Measurements from ENCODE around the gene AP4S1. TPM values are rescaled to one million over a fixed set of nuclear protein-coding genes. Genes with fewer than 3 reads are reported as not detected.
A peak's percentile ranks its signal among the peaks of the same experiment; 100 is the strongest.

AP4S1 gene
- total RNA-seq, 2 donors from 2014 or later = 7.6 to 11.1 TPM

DNA sequence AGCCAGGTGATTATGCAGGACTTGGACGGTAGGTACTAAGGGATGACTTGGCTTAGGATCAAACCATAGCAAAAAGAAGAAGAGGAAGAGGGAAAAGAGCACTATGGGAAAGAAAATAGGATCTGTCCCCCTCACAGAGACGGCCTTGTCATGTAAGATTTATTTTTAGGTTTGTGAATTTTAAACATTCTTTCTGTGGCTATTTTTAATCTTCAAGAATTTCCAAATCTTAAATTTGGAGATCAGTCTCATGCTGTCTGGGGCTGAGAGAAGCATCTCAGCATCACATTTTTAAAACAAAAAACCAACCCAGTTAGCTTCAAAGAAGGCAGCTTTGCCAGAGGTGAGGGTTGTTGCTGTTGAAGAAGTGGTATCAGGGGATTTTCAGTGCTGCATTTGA is 53.3 kb downstream of the AP4S1 start:
- Histone ChIP-seq H3K27ac (ENCODE audit: low read depth, low read length) (no peak overlapping the region), H3K36me3 (ENCODE audit: control insufficient read depth, insufficient read depth, low read length) (no peaks in the 10 kb centered on the region), H3K4me3 (ENCODE audit: low read length) (no peak overlapping the region), H3K4me1 (ENCODE audit: control insufficient read depth, insufficient read depth, low read length) (peaks cover 2% of the 10 kb centered on the region), H3K9me3 (ENCODE audit: control insufficient read depth, low read length) (peaks cover 5% of the 10 kb centered on the region), H3K9ac (ENCODE audit: extremely low read depth, low read length, poor library complexity, severe bottlenecking) (no peak overlapping the region), H3K27me3 (ENCODE audit: control insufficient read depth, insufficient read depth, low read length, poor library complexity, severe bottlenecking) (no peaks in the 10 kb centered on the region)
- Mint-ChIP-seq H3K4me1 (peaks cover 7% of the 10 kb centered on the region), H3K4me3 (no peak overlapping the region), H3K27ac (no peak overlapping the region), H3K9me3 (no peaks in the 10 kb centered on the region), H3K36me3 (ENCODE audit: low read depth) (peaks cover 20% of the 10 kb centered on the region), H3K27me3 (ENCODE audit: insufficient read depth) (no peaks in the 10 kb centered on the region)
- TF ChIP-seq, protein P1, sequence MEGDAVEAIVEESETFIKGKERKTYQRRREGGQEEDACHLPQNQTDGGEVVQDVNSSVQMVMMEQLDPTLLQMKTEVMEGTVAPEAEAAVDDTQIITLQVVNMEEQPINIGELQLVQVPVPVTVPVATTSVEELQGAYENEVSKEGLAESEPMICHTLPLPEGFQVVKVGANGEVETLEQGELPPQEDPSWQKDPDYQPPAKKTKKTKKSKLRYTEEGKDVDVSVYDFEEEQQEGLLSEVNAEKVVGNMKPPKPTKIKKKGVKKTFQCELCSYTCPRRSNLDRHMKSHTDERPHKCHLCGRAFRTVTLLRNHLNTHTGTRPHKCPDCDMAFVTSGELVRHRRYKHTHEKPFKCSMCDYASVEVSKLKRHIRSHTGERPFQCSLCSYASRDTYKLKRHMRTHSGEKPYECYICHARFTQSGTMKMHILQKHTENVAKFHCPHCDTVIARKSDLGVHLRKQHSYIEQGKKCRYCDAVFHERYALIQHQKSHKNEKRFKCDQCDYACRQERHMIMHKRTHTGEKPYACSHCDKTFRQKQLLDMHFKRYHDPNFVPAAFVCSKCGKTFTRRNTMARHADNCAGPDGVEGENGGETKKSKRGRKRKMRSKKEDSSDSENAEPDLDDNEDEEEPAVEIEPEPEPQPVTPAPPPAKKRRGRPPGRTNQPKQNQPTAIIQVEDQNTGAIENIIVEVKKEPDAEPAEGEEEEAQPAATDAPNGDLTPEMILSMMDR (conservative IDR thresholded peaks at IDR 0.05) = no peak
- peak; percentile 2 for DNase-seq
- 90 to 92% methylated on average over 1 of the region's 2 CpGs for WGBS, 2 experiments (ENCODE audit: insufficient coverage in 1 of 2, insufficient read length in 1 of 2)

DNA sequence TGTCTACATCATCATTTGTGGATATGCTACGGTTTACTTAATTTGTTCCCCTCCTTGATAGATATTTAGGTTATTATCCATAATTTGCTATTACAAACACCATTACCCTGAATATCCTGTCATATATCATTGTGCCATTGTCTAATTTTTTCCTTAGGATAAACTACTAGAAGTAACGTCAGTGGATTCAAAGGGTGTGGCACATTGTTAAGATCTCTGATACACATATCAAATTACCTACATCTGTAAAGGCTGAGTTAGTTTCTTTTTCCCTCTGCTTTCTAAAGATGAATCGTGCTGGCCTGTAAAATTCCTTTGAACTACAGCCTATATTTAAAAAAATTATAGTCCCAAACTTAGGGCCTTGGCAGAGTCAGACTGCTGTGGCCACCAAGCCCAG is 54.6 kb downstream of the AP4S1 start:
- TF ChIP-seq, protein P1 (conservative IDR thresholded peaks at IDR 0.05) = no peak
- H3K9me3 ChIP-seq (ENCODE audit: control insufficient read depth, low read length) = peaks cover 3% of the 10 kb centered on the region
- H3K27me3 Mint-ChIP-seq (ENCODE audit: insufficient read depth) = no peaks in the 10 kb centered on the region
- H3K4me1 ChIP-seq (ENCODE audit: control insufficient read depth, insufficient read depth, low read length) = peaks cover 11% of the 10 kb centered on the region
- H3K4me1 Mint-ChIP-seq = peaks cover 15% of the 10 kb centered on the region
- H3K9ac ChIP-seq (ENCODE audit: extremely low read depth, low read length, poor library complexity, severe bottlenecking) = no peak overlapping the region
- H3K27me3 ChIP-seq (ENCODE audit: control insufficient read depth, insufficient read depth, low read length, poor library complexity, severe bottlenecking) = no peaks in the 10 kb centered on the region
- no peak overlapping the region for H3K27ac ChIP-seq (ENCODE audit: low read depth, low read length)
- peaks cover 18% of the 10 kb centered on the region for H3K36me3 Mint-ChIP-seq (ENCODE audit: low read depth)
- no peaks in the 10 kb centered on the region for H3K36me3 ChIP-seq (ENCODE audit: control insufficient read depth, insufficient read depth, low read length)
- H3K27ac Mint-ChIP-seq = no peak overlapping the region
- no peak overlapping the region for H3K4me3 ChIP-seq (ENCODE audit: low read length)
- WGBS, 2 experiments (ENCODE audit: insufficient coverage in 1 of 2, insufficient read length in 1 of 2) = 78 to 96% methylated on average over 2 to 3 of the region's 3 CpGs
- no peaks in the 10 kb centered on the region for H3K9me3 Mint-ChIP-seq
- DNase-seq = no peak
- no peak overlapping the region for H3K4me3 Mint-ChIP-seq

DNA sequence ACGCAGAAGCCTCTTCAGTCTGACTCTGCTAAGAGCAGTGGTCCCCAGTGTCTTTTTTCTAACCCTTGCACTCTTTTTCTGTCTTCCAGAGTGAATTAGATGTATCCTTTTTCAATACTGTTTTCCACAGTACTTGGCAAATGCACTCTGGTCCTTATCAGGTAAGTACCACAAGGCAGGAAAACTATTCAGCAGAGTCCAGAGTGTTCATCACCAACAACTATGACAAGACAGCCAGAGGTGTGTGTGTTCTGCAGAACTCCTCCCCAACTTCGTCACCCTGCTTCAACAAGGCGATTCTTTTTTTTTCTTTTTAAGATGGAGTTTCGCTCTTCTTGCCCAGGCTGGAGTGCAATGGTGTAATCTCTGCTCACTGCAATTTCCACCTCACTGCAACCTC is 55.0 kb downstream of the AP4S1 start:
- no peak overlapping the region for H3K9ac ChIP-seq (ENCODE audit: extremely low read depth, low read length, poor library complexity, severe bottlenecking)
- Mint-ChIP-seq H3K36me3 (ENCODE audit: low read depth) (peaks cover 14% of the 10 kb centered on the region), H3K9me3 (no peaks in the 10 kb centered on the region), H3K4me3 (no peak overlapping the region), H3K27me3 (ENCODE audit: insufficient read depth) (no peaks in the 10 kb centered on the region), H3K4me1 (peaks cover 15% of the 10 kb centered on the region), H3K27ac (no peak overlapping the region)
- no peak overlapping the region for H3K4me3 ChIP-seq (ENCODE audit: low read length)
- H3K27ac ChIP-seq (ENCODE audit: low read depth, low read length) = no peak overlapping the region
- H3K36me3 ChIP-seq (ENCODE audit: control insufficient read depth, insufficient read depth, low read length) = no peaks in the 10 kb centered on the region
- WGBS, 2 experiments (ENCODE audit: insufficient coverage in 1 of 2, insufficient read length in 1 of 2) = 88 to 97% methylated on average over 4 of the region's 4 CpGs
- no peaks in the 10 kb centered on the region for H3K27me3 ChIP-seq (ENCODE audit: control insufficient read depth, insufficient read depth, low read length, poor library complexity, severe bottlenecking)
- H3K4me1 ChIP-seq (ENCODE audit: control insufficient read depth, insufficient read depth, low read length) = peaks cover 11% of the 10 kb centered on the region
- TF ChIP-seq, protein P1 (conservative IDR thresholded peaks at IDR 0.05) = no peak
- DNase-seq = peak; percentile 20
- H3K9me3 ChIP-seq (ENCODE audit: control insufficient read depth, low read length) = no peaks in the 10 kb centered on the region
